SU-DHL-6 (cell line): ENCODE data around the gene MEIS2.

Experiments used
- H2AFZ ChIP-seq: fragments of 200-600 bp; sonication (generic); 2 replicates; pipeline ENCODE4 v1.6.1; 2014; ENCODE audit warnings: low read depth, mild to moderate bottlenecking, moderate library complexity, mixed read lengths, antibody characterized with exemption, low read length; ENCODE audit not compliant: severe bottlenecking
- H3F3A ChIP-seq: fragments of 200-600 bp; shearing (Covaris generic); 2 replicates; pipeline ENCODE4 v1.6.0; 2016; ENCODE audit warnings: antibody characterized with exemption, mild to moderate bottlenecking; ENCODE audit not compliant: insufficient read depth
- H3K27ac ChIP-seq: fragments of 200-600 bp; sonication (generic); 2 replicates; pipeline ENCODE4 v1.5.1; 2016; ENCODE audit warnings: low read depth, mild to moderate bottlenecking, low read length, moderate library complexity, mixed read lengths
- H3K27me3 ChIP-seq: fragments of 200-600 bp; sonication (generic), shearing (Covaris generic); 2 replicates; pipeline ENCODE4 v1.6.0; 2014; ENCODE audit warnings: mild to moderate bottlenecking, low read length
- H3K36me3 ChIP-seq: fragments of 200-600 bp; sonication (generic); 2 replicates; pipeline ENCODE4 v1.6.1; 2014; ENCODE audit warnings: mild to moderate bottlenecking, low read length, mixed read lengths
- H3K4me2 ChIP-seq: fragments of 300-600, 200-600 bp; shearing (Covaris generic), sonication (generic); 2 replicates; pipeline ENCODE4 v1.6.0; 2014; ENCODE audit warnings: low read length, low read depth, mild to moderate bottlenecking; ENCODE audit not compliant: poor library complexity, severe bottlenecking
- H3K4me3 ChIP-seq: fragments of 200-600 bp; sonication (generic); 2 replicates; pipeline ENCODE4 v1.5.1; 2014; ENCODE audit warnings: antibody characterized with exemption, low read length, mild to moderate bottlenecking, mixed read lengths; ENCODE audit not compliant: insufficient read depth, poor library complexity, severe bottlenecking
- H3K79me2 ChIP-seq: fragments of 200-600 bp; sonication (generic); 2 replicates; pipeline ENCODE4 v1.6.1; 2014; ENCODE audit warnings: mild to moderate bottlenecking, low read length, moderate library complexity; ENCODE audit not compliant: insufficient read depth
- H3K9ac ChIP-seq: fragments of 200-600 bp; sonication (generic); 2 replicates; pipeline ENCODE4 v1.7.0; 2014; ENCODE audit warnings: mild to moderate bottlenecking, low read length
- H3K9me2 ChIP-seq: fragments of 200-600 bp; sonication (generic); replicated peaks from 2 replicates; pipeline ENCODE4 v1.6.1; 2014; ENCODE audit warnings: low read length; ENCODE audit not compliant: insufficient read depth
- H3K9me3 ChIP-seq: fragments of 200-600 bp; sonication (generic); 2 replicates; pipeline ENCODE4 v1.6.1; 2014; ENCODE audit warnings: low read length, mixed read lengths; ENCODE audit not compliant: insufficient read depth
- H4K20me1 ChIP-seq: fragments of 200-600 bp; sonication (generic); 2 replicates; pipeline ENCODE4 v1.6.1; 2014; ENCODE audit warnings: low read depth, mild to moderate bottlenecking, antibody characterized with exemption, low read length, moderate library complexity, mixed read lengths
- EZH2phosphoT487 ChIP-seq: fragments of 200-600 bp; sonication (generic), shearing (Covaris generic); conservative IDR thresholded peaks from 2 replicates; pipeline ENCODE4 v1.6.1; 2018; ENCODE audit warnings: mild to moderate bottlenecking, antibody characterized with exemption, low read length, moderate library complexity, mixed read lengths
- TF ChIP-seq, protein P1 (sequence below): fragments of 200-600 bp; sonication (generic); IDR thresholded peaks from one replicate; pipeline ENCODE4 v1.5.1; 2017; ENCODE audit warnings: antibody characterized with exemption, mild to moderate bottlenecking, low read length, moderate library complexity; ENCODE audit not compliant: insufficient read depth, poor library complexity, severe bottlenecking

Gene MEIS2

DNA sequence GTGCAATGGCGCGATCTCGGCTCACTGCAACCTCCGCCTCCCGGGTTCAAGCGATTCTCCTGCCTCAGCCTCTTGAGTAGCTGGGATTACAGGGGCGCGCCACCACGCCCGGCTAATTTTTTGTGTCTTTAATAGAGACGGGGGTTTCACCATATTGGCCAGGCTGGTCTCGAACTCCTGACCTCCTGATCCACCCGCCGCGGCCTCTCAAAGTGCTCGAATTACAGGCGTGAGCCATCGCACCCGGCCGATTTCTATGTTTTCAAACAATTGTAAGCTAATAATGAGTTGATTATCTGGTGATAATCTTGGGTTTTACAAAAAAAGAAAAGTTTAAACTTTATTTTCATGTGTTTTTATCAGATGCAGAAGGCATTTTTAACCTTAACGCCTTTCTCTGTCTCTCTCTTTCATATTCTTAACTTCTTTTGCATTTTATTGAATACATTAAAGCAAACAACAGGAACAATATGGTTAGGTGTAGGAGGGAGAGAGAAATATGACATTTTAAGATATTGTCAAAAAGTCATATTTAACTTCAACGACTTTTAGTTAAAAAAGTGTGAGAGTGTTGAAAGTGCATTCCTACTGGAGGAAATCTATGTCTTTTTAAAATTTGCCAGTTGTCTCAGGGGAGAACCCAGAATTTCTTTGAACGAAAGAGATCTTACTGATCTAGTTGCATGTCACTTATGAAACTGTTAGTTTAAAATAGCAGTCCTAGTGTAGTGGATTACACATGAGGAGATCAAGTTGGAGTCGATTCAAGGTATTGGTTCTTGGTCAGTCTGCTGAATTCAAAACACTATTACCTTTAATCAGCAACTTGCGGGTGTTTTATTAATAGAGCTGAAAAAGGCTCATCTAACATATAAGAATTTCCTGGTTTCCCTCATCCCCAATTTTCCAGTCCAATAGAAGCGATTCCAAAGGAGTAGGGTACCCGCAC lies 3.4 kb upstream of the MEIS2 start:
- Histone ChIP-seq H3K4me2 (no peak overlapping the region), H3K9me3 (no peaks in the 10 kb centered on the region), H3K36me3 (no peaks in the 10 kb centered on the region), H4K20me1 (no peaks in the 10 kb centered on the region), H2AFZ (no peak overlapping the region), H3K9ac (no peak overlapping the region), H3K27ac (no peak overlapping the region), H3K4me3 (no peak overlapping the region), H3K79me2 (peaks cover 15% of the 10 kb centered on the region), H3K27me3 (no peaks in the 10 kb centered on the region), H3F3A (peaks cover 23% of the 10 kb centered on the region), H3K9me2 (no peaks in the 10 kb centered on the region)
- TF ChIP-seq, protein P1, sequence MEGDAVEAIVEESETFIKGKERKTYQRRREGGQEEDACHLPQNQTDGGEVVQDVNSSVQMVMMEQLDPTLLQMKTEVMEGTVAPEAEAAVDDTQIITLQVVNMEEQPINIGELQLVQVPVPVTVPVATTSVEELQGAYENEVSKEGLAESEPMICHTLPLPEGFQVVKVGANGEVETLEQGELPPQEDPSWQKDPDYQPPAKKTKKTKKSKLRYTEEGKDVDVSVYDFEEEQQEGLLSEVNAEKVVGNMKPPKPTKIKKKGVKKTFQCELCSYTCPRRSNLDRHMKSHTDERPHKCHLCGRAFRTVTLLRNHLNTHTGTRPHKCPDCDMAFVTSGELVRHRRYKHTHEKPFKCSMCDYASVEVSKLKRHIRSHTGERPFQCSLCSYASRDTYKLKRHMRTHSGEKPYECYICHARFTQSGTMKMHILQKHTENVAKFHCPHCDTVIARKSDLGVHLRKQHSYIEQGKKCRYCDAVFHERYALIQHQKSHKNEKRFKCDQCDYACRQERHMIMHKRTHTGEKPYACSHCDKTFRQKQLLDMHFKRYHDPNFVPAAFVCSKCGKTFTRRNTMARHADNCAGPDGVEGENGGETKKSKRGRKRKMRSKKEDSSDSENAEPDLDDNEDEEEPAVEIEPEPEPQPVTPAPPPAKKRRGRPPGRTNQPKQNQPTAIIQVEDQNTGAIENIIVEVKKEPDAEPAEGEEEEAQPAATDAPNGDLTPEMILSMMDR = no peak
- TF ChIP-seq EZH2phosphoT487 = no peak

- no peak overlapping the region for H3K9ac ChIP-seq
- TF ChIP-seq EZH2phosphoT487 = no peak
- TF ChIP-seq, protein P1 = no peak
- no peaks in the 10 kb centered on the region for H4K20me1 ChIP-seq
- no peak overlapping the region for H3K4me3 ChIP-seq
- H3F3A ChIP-seq = peaks cover 19% of the 10 kb centered on the region
- peaks cover 22% of the 10 kb centered on the region for H3K79me2 ChIP-seq
- H3K9me2 ChIP-seq = no peaks in the 10 kb centered on the region
- no peaks in the 10 kb centered on the region for H3K27me3 ChIP-seq
- no peaks in the 10 kb centered on the region for H3K9me3 ChIP-seq
- peak overlapping the region; percentile 99 for H3K4me2 ChIP-seq
- H3K36me3 ChIP-seq = no peaks in the 10 kb centered on the region
- H3K27ac ChIP-seq = no peak overlapping the region
- H2AFZ ChIP-seq = no peak overlapping the region
Measured at GRCh38 chr15:37103163-37103435, 2.8 kb upstream of the MEIS2 start.

GRCh38 chr15:37102305-37103162 lies 2.2 kb upstream of the MEIS2 start:
- H3K27me3 ChIP-seq = no peaks in the 10 kb centered on the region
- no peak for TF ChIP-seq EZH2phosphoT487
- TF ChIP-seq, protein P1 = no peak
- peaks cover 19% of the 10 kb centered on the region for H3F3A ChIP-seq
- no peaks in the 10 kb centered on the region for H3K9me2 ChIP-seq
- H3K79me2 ChIP-seq = peaks cover 27% of the 10 kb centered on the region
- H2AFZ ChIP-seq = no peak overlapping the region
- H3K36me3 ChIP-seq = no peaks in the 10 kb centered on the region
- peak overlapping the region; percentile 35 for H3K4me3 ChIP-seq
- no peaks in the 10 kb centered on the region for H4K20me1 ChIP-seq
- H3K27ac ChIP-seq = no peak overlapping the region
- H3K9me3 ChIP-seq = no peaks in the 10 kb centered on the region
- peak overlapping the region; percentile 99 for H3K4me2 ChIP-seq
- H3K9ac ChIP-seq = peak overlapping the region; percentile 38; the same call in 1 of the 2 replicates
